GM03348 (cell line): ENCODE data around the gene FOXP4.

Source experiments
- DNase-seq: peaks from one replicate; pipeline ENCODE4 v3.0.0; 2012; ENCODE audit warnings: low spot score

The FOXP4 gene

DNA sequence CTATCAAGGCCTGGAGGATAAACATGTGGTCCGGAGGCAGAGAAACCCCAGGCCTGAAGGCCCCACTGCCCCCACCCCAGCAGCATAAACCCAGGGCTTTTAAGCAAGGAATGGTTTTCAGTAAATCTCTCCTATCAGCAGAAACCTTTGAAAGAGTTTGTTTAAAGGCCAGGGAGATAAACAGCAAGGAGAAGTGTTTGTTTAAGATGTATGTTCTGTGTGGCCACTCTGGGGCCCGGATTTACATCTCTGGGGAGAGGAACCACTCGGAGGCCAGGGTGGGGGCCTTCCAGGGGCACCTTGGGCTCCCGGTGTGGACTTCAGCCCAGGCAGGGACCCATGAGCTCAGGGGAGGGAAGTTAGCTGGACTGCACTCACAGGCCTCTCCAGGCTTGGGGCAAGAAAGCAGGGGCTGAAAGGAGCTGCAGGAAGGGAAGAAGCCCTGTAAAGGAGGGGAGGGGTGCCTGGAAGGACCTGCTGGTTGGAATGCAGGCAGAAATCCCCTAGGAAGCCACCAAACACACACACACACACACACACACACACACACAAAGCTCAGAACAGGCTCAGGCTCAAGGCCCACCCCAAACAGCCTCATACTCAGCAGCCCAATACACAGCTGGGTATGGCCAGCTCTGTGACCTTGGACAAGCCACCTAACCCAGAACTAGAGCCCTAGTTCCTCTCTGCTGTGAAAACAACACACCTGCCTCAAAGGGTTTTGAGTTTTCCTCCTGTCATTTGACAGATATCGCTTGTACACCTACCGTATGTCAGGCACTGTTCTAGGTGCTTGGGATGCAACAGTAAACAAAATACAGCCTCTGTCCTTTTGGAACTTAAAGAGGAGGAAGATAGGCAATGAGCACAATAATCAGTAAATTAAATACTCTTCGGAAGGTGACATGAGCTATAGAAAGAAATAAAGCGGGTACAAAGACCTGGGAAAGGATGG lies 26.2 kb upstream of the FOXP4 start:
- no peak for DNase-seq

DNA sequence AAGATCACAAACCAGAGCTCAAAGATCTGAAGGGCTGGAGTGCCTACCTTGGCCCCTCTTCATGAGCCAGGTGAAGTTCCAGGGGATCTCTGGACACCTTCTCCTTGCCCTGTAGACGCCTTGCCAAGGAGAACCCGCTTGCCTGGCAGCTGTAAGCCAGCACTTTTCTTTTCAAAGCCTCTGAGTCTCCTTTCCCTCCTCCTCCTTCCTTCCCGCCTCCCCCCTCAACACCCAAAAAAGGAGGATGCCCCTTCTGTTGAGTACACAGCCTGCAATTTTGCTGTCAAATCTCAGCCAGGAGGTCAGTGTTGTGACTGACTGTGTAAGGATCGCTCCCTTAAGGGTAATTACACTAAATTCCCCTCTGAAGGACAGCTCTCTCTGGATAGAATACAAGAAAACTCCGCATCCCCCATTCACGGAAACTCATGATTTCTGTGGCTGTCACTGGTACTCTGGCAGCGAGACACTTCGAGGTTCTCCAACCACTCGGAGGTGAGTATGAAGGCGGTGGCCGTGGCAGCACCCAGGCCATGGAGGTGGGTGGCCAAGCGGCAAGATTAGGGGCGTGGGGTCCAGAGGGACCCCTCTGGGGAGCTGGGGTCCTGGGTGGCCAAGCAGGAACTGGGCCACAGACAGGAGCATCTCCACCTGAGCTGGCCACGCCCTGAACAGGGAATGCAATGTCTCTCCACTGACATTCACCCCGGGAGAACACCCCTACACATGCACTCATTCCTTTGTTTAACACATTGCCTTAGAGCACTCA lies 23.2 kb upstream of the FOXP4 start:
- no peak for DNase-seq

DNA sequence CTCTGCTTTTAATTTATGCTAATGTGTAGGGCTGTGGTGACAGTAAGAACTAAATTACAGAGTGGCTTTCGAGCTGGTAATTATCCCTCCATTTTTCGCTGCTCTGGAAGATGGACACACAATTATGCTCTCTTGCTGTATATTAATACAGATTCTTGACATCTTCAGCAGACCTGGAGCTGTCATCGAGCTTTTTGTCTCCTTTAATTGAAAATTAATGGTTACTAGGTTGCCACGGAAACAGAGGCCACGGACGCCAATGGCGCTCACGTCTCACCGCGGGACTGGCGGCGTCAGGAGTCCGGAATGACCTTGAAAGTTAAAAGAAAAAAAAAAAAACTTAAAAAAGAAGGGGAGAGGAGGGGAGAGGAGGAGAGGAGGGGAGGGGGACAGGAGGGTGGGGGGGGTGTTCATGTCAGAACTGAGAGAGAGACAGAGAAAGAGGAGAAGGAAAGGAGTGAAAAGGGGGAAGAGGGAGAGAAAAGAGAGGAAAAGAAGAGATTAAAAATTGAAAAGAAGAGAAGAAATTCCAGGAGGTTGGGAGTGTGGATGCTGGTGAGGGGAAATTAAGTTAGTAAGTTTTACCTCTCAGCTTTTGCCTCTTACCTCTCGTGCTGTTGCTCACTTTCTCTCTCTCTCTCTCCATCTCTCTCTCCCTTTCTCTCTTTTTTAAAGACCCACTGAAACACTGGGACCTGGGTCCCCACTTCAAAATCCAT lies 22.1 kb upstream of the FOXP4 start:
- no peak for DNase-seq

DNA sequence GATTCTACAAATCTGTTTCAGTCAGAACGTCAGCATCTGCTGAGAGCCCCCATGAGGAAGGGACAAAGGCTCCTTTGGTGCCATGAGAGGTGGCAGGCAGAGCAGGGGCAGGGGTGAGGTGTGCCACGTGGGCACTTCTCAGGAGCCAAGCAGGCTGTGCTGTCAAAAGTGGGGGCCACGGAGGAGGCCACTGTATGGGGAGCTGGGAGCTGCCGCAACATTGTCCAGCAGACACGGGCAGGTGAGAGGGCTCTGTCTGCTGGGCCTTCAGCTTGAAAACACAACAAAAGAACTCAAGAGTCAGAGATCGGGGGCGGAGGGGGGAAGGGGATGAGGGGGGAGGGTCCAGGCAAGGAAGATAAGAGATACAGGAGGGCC lies 21.6 kb upstream of the FOXP4 start:
- no peak for DNase-seq

DNA sequence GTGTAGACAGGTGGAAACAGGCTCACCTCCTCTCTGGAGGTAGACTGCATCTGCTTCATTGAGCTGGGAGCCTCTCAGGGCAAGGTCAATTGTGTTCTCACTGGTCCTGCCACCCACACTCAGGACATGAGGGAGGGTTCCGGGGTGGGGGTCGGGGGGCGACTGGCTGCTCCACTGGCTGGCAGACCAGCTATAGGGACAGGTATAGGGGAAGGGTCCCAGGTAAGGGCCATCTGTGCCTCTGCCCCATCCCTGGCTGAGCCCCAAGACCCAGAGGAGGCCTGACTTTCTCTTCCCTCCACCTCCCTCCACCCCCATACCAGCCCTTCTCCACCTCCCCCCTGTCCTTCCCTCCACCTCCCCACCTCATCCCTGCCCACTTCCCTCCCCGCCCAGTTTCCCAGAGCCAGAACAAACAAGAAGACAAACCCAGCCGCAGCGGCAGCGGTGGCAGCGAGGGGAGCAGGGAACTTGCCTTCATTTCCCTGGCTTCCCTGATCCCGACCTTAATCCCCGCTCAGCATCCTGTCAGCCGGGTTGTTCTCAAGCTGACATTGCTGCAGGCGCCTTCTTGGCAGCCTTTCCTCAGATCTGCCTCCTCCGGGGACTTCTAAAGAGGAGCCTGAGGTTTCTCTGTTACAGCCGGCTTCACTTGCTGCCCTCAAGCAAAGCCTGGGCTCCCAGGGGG lies 18.3 kb upstream of the FOXP4 start:
- DNase-seq: peak; percentile 45

DNA sequence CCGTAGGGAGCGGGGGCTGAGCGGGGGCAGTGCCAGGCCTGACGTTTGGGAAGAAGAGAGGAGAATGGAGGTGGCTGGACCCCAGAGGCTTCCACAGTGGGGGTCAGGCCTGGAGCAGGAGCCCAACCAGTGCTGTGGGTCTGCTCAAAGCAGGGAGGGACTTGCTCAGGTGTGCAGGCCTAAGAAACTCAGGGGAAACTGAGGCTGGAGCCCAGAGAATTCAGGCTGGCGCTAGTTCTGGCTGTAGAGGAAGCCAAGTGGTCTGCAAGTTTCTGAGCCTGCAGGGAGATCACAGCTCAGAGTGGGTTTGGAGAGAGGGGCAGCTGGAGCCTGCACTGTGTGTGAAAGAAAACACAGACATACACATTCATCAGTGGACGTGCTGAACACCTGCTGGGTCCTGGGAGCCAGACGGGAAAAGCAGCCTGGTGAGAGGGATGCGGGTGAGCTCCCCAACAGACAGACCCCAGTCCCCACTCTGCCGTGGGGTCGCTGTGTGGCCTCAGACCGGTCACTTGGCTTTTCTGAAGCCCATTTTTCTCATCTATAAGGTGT lies 17.7 kb upstream of the FOXP4 start:
- DNase-seq: no peak

DNA sequence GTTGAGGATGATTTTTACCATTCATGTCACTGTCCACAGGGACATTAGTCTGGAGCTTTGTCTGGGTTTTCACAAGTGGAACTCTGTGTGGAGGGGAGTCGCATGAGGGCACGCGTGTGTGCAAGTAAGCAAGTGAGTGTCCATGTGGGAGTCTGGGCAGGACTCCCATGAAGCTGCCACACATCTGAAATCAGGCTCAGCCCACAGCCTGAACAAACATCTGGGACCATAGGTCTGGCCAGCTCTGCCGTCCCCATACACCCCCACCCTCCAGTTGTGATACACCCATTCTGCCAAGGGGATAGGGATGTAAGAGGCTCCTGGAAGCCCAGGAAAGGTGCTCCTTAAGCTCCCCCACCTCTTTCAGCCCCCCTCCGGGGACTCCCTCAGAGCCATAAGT lies 17.1 kb upstream of the FOXP4 start:
- DNase-seq: no peak

DNA sequence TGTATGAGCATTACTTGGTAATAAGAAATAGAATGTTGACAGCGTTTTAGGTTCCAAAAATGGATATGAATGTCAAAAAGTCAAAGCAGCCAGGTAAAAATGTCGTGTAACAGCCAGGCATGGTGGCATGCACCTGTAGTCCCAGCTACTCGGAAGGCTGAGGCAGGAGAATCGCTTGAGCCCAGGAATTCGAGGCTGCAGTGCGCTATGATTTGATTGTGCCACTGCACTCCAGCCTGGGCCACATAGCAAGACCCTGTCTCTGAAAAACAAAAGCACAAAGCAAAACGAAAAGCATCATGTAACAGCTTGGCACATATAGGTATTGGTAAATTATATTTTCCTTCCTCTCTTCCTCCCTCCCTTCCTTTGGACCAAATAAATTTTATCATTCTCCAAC lies 16.2 kb upstream of the FOXP4 start:
- DNase-seq: no peak

DNA sequence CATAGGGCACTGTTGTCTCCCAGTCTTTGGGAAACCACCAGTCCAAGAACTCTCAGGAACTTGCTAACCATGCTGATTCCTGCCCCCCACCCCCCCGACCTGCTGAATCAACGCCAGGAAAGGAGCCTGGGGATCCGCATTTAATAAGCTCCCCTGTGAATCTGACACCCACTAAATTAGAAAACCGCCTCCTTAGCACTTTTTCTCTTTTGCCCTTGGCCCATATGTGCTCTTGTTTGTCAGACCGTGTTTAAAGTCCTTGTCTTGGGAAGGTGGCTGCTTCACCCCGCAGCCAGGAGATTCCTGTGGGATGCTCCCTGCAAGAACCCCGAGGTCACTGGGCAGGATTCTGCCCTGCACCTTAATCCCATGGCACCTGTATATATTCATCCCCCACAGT lies 15.7 kb upstream of the FOXP4 start:
- no peak for DNase-seq

DNA sequence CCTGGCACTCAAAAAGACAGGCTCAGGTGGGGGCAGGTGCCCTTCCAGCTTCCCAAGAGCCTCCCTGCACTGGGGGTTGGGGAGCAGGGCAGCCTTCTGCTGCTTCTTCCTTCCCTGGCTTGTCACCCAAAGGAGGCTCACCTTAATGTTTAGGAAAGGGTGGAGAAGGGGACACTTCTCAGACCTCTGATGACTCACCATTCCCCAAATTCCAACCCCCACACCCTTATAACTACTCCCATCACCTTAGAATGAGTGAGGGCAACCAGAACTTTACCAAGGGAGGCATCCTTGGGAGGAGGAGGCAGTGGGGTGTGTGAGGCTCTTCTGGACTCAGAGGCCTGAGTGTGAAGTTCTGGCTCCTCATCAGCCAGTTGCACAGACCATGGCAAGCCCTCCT lies 15.2 kb upstream of the FOXP4 start:
- no peak for DNase-seq

DNA sequence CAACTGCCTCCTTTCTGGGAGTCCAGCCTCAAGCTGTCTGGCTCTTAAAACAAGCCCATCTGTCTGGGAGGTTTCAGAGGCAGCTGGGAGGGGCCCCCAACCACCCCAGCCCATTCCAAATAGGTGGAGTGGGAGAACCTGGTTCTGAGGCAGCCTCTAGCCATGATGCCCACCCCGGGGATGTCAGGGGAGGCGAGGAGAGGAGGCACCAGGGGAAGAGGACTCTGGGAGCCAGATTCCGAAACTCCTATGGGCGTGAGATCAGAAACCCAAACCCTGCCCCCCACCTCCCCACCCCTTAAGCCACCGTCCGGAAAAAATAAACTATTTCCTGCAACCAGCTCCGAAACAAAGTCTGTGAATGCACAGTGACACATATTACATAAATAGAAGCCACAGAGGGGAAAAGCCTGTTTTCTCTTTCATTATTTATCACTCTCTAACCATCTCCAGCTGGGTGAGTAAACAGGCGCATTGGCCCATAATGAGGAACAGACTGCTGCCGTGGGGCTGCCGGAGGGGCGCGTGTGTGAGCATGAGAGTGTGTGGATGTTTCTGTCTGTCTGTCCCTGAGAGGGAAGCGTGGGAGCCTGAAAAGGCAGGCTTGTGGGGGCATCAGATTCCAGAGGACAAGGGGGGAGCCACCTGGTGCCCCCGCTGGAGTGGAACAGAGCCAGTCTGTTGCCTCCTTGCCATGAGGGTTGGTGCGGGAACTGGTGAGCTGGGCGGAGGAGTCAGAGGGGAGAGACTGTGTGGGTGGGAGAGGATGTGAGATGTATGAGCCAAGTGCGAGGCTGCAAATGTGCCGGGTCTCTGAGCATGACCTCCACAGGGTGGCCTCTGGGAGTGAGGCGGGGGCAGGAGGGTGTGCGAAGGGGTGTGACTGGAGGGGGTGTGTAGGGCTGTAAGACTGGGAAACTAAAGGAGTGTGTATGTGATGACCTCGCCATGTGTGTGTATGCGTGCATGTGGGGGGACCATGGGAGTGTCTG lies 14.3 kb upstream of the FOXP4 start:
- DNase-seq: peak; percentile 85

DNA sequence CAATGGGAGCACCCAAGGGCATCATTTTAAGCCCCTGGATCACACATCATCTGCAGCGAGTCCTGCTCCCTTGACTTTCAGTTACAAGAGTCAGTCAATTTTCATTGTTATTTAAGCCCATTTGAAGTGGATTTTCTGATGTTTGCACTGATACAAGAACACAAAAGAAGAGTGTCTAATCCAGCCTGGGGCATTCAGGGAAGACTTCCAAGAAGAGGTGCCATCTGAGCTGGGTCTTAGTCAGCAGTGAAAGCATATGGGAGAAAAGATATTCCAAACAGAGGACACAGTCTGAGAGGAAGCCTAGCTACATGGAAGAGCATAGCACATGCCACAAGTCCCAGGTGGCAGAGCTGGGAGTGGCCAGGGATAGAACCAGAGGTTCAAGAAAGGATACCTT lies 10.4 kb upstream of the FOXP4 start:
- DNase-seq: no peak

DNA sequence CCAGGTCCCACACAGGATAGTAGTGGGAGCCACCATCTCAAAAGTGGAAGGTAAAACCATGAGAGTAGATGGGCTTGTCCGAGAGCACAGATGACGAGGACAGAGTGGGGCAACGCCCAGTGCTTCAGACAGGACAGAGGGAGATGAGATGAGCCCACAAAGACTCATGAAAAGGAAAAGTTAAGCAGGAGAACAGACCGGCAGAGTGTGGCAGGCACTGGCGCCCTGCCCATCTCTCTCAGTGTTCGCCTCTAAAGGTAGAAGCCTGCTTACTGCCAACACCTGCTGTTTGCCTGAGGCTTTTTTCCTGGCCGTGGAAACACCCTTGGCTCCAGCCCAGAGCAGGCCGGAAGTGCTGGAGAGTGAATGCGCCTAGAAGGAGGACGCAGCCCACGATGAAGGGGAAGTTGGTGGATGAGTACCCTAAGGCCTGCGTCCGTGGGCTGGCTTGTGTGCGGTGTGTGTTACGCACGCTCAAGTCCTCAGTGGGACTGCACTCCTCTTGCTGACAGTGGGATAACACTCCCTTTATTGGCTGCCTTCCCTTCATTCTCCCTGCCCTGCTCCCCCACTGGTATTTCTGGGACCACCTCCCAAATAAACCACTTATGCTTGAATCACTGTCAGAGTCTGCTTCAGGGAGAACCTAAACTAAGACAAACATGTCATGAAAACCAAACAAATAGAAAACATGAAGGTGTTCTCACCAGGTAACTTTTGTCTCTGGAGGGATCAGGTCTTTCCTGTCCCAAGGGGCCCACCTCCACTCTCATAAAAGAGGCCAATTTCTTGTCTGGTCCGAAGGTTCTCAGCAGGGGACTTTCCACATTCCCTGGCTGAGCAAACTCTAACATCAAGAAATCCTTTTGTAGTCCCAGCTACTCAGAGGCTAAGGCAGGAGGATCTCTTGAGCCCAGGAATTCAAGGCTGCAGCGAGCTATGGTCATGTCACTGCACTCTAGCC lies 9.1 kb upstream of the FOXP4 start:
- DNase-seq: no peak

DNA sequence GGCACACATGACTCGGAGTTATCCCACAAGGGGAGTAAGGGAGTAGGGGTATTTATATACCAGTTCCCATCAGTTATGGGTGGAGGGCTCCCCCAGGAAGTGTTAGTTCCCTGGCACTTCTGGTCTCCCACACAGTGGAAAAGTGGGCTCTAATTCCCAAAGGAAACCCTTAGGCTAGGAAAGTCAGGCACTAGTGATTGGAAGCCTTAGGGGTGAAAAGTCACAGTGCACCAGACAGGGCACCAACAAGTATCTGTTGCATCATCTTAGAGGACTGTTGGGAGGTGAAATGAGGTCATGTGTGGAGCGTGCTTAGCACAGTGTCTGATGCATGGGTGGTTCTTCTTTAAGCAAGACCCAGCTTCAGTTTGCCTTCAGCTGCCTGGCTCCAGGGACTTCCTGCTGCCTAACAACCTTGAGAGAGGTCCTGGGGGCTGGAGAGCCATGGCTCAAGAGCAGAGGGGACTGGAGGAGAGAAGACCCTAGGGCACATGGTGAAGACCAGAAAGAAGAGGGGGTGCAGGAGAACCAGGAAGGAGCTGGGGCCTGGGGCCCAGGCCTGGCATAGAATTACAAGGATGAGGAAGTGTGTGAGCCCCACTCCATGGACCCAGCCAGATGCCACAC lies 7.5 kb upstream of the FOXP4 start:
- DNase-seq: no peak

DNA sequence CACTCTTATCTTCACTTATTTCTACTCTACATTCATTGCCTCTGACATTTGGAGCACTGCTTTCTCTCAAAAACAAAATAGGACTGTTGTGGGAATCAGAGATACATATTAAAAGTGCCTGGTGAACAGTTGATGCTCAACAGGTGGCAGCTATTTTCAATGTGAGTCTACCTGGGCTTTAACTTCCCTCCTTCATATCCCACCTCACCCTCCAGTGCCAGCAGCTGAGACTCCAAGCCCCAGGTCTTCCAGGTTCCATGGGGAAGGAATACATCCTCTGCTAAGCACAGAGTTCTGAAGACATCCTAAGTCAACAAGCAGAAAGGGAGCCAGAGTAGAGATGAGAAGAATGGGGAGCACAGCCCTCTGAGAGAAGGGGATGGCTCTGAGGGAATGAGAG lies 7.0 kb upstream of the FOXP4 start:
- DNase-seq: no peak

DNA sequence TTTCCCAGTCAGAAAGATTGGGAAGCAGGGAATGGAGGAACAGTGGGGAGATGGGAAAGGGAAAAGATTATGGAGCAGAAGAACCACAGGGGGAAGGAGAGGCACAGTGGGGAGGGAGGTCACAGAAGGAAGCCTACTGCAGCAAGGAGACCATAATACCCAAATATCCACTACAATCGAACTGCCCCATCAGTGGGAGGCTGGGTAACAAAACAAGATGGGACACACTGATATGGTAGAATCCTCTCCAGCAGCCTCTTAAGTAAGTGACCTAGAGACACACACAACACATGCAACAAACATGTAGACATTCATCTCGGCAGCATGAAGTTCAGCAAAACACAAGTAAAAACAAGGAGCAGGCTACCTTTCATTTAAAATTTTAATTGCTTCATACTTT lies 4.8 kb upstream of the FOXP4 start:
- DNase-seq: no peak

DNA sequence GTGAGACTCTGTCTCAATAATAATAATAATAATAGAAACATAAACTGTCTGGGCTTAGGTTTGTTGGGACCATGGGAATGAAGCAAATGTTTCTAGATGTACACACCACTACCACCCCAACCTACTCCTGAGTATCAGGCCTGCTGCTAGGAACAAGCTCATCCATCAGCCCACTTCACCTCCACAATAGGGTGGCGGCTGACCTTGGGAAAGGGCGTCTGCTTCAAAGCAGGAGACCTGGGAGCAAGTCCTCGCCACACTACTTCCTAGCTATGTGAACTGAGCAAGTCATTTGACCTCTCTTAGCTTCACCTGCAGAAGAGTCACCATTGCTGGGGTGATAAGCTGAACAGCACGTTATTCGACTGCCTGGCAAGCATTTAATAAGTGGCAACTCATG lies 3.1 kb upstream of the FOXP4 start:
- DNase-seq: no peak

DNA sequence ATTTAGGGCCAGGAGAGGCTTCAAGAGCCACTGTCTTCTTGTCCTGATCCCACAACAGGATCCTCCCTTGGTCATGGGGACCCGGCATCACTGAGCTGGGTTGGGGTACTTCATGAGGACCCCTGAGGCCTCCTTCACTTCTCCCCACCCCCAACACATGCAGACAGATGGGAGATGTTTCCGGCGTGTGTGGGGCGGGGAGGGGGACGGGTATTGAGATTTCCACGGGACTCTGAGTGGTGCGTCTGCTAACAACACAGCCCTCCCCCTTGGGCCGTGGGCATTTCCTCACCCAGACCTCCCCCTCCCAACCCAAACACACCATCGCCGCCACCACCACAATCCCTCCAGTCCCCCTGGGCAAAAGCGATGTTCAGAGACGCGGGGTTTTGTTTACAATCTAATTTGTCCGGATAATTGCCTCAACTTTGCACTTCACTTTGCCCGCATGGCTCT lies 906 bp upstream of the FOXP4 start:
- DNase-seq: no peak

DNA sequence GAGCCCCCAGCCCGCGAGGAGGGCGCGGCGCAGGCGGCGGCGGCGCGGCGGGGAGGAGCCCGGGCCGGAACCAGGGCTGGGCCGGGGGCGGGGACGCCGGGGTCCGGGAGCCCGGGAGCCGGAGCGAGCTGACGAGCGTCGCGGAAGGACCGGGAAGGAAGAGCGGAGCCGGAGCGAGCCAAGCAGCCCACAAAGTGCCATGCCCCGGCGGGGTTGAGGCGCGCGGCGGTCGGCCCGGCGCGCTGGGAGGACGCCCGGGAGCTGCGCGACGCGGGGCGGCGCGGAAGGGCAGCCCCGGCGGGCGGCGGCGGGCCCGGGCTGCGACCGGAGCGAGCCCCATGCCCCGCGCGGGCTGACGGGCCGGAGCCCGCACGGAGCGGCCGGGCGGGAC lies 289 bp downstream of the FOXP4 start:
- peak; percentile 90 for DNase-seq
